NCI-H82 (cell line): ENCODE data around the gene CDH13.

Source experiments
- DNase-seq: peaks from one replicate; lab custom pipeline; 2025; lab: John Stamatoyannopoulos, UW

The CDH13 gene

GRCh38 chr16:82699260-82699659 lies 72.5 kb downstream of the CDH13 start:
- no peak for DNase-seq

- DNase-seq, result no peak
Measured at GRCh38 chr16:82699711-82700495, 73.1 kb downstream of the CDH13 start.

DNA sequence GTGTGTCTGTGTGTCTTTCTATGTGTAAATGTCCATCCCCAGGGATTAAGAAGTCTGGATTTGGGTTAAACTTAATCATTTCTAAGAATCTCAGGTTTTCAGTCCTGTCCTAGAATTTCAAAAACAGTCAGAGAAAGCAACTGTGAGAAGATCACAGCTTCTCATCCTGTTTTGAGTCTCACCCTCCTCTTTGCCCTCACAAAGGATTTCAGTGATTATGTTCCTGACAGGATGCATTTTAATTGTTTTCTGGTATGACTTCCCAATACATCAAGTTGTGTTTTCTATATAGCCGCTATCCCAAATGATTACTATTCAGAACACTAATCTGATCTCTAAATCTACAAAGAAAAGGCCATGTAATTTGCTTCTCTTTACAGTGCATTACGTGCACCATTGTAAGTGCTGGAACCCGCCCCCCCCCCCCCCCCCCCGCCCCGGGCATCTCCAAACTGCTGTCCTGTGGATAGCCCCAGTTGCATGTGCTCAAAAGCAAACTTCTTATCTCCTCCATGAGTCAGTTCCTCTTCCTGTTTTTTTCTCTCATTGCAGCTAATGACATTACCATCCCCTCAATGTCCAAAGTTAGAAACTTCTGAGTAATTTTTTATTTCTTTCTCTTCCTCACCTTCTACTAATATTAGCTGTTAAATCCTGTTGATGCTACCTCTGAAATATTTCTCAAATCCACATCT lies 73.9 kb downstream of the CDH13 start:
- DNase-seq, result no peak

DNA sequence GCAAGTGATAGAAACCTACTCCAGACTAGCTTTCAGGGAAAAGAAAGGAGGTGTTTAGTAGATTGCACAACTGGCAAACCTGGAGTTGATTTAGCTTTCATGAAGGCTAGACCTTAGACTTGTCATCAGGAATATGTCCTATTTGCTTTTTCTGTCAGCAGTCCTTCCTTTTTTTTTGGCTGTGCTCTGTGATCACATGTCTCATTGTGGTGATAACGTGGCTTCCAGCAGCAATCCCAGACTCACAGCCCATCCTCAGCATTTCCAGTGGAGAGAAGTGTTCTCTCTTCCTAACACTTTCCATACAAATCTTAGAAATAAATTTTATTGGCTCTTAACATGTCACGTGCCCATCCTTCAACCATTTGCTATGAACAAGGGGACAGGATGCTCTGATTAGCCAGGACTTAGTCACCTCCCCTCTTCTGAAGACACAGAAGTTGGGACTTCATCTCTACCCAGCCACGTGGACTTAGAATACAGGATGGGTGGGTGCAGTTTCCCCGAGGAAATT lies 74.7 kb downstream of the CDH13 start:
- DNase-seq, result no peak

DNA sequence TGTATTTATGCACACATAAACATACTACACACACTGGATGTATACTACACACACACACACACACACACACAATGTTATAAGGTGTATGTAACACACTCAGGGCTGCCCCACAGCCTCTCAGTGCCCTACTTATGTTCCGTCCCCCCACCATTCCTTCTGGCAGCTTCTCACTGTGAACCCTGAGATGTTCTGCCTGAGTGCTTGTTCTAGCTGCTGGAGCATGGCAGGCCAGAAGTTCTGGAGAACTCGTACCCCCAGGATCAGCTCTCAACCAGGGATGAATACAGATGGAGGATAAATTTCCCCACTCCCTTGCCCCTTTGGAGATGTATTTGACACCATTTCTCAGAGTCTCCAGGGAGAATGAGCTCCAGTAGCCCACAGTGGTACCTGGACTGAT lies 76.4 kb downstream of the CDH13 start:
- DNase-seq, result peak; percentile 15

GRCh38 chr16:82703871-82704768 lies 77.4 kb downstream of the CDH13 start:
- DNase-seq, result peak; percentile 33

GRCh38 chr16:82709987-82710386 lies 83.2 kb downstream of the CDH13 start:
- DNase-seq, result no peak

DNA sequence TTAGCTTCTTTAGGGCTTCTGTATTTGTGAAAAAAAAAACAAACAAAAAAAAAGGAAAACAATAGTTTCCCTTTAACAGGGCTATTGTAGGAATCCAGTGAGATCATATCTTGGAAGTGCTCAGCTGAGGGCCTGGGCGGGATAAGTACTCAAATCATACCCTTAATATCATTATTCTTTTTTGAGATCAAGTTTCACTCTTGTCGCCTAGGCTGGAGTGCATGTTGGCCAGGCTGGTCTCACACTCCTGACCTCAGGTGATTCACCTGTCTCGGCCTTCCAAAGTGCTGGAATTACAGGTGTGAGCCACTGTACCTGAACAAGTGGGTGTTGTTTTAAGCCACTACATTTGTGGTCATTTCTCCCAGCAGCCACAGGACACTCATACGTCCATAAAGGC lies 87.0 kb downstream of the CDH13 start:
- DNase-seq, result no peak

DNA sequence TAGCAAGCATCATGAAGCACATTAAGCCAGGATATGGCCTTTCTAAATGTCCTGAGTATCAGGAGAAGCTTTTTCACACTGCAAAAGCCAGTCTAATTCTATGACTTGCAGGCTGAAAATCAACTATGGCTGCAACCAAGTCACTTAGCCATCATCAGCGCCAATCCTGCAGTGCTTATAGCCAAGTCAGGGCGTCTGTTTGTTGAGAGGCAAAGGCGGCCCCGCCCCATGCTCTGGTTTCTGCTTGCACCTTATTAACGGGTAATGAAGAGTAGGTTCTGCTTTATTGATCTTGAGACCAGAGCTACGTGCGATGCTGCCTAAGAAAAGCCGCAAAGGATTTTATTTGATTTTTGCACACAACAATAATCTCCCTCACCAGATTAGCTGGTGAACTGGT lies 88.4 kb downstream of the CDH13 start:
- DNase-seq, result no peak

DNA sequence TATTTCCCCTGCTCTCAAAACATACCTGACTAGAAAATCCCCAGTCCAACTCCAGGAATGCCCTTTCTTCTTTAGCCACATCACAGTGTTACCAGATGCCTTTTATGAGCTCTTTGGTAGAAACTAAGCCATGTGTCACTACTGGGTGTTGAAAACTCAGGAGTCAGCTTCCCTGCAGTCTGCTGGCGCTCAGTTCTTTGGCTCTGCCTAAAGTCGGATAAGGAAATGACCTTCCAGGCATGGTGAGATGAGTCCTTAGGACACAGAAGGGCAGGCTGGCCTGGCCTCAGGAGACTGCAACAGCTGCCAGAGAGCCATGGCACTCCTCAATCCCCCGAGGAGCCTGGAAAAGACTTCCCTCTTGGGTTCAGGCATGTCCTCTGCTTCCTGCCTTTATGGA lies 89.1 kb downstream of the CDH13 start:
- peak; percentile 2 for DNase-seq

DNA sequence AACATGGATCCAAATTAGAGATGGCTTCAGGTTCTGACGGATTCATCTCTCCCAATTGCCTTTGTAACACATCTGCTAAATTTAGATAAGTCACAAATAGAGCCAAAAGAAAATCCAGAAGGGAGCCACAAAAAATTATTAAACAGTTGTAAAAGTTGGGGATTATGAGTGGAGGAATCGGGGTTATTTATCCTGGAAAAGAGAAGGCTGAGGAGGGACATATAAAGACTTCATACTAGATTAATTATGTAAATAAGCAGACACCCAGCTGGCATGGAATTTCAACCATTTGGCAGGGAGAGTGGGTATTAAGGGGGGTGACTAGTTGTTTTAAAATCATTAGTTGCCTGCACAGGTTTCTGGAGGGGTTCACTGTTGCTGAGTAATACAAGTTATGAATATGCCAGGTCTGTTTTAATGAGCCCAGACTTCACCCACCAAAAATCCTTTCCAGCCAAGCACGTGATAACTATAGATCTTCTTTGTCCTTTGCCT lies 89.6 kb downstream of the CDH13 start:
- no peak for DNase-seq

DNA sequence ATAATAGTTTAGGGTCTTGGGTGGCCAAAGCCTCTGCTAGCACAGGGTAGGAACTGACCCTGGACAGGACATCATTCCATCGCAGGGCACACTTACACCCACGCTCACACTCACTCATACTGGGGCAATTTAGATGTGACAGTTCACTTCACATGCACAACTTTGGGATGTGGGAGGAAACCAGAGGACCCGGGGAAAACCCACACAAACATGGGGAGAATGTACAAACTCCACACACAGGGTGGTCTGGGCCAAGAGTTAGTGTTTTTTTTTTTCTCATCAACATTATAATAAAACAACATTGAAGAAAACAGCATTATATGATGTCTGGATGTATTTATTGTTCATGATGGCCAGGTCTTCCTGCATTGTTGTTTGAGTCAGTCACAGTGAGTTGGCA lies 93.6 kb downstream of the CDH13 start:
- DNase-seq, result no peak

GRCh38 chr16:82726306-82726705 lies 99.5 kb downstream of the CDH13 start:
- no peak for DNase-seq

GRCh38 chr16:82728901-82729300 lies 102.1 kb downstream of the CDH13 start:
- no peak for DNase-seq

GRCh38 chr16:82730901-82731300 lies 104.1 kb downstream of the CDH13 start:
- DNase-seq, result no peak

DNA sequence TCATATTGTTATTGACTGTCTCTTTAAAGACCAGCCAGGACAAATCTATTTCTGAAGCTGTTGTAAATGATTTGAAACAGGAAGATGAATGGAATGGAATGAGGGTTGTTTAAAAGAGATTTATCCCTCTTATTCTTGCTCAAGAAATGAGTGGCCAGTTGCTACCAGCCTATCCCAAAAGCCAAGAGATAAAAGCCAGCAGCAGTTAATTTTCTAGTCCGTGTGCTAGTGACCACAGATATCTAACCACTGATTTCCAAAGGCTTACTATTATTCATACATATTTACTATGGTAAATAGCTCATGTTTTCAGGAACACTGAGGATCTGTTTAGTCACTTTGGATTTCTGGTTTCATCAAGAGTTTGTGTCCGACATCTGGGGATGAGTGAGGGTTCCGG lies 105.7 kb downstream of the CDH13 start:
- DNase-seq, result no peak

DNA sequence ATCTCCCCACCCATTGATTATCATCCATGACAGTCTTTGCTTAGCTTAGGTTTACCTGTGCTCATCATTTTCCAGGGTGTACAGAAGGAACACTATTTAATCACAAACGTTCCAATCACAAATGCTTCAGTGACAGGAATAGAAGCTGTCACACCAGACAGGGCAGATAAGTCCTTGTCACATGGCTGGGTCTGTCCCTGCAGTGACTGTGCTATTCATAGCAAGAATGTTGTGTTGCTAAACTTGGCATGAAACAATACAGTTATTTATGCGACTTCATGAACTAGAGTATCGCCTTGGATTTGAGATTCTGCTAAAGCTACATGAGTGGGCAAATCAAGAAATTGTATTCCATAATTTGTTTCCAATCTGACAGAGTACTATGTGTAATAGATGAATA lies 108.4 kb downstream of the CDH13 start:
- no peak for DNase-seq

- no peak for DNase-seq
Measured at GRCh38 chr16:82735673-82736091, 108.9 kb downstream of the CDH13 start.

GRCh38 chr16:82736224-82736623 lies 109.5 kb downstream of the CDH13 start:
- no peak for DNase-seq

GRCh38 chr16:82738699-82739098 lies 111.9 kb downstream of the CDH13 start:
- no peak for DNase-seq

DNA sequence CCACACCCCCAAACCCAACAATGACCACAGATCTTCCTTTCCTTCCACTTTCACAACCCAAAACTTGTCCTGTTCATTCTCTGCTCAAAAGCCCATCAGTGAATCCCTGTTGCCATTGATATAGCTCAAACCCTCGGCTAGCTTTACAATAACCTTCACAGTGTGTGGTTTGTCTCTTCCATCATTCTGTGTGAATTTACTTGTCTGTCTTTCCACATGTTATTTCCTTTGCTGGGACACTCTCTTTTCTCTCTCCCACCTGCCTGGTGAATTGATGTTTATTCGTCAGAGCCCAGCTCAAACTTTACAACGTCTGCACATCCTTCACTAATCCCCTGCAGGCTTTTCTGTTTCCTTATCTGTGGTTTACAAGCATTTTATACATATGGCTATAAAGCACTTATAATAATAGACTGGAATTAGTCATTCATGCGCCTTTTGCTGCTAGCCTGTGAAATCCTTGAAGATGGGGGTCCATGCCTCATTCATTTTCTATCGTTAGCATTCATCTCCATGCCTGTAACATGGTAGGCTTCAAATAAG lies 114.4 kb downstream of the CDH13 start:
- DNase-seq, result no peak

DNA sequence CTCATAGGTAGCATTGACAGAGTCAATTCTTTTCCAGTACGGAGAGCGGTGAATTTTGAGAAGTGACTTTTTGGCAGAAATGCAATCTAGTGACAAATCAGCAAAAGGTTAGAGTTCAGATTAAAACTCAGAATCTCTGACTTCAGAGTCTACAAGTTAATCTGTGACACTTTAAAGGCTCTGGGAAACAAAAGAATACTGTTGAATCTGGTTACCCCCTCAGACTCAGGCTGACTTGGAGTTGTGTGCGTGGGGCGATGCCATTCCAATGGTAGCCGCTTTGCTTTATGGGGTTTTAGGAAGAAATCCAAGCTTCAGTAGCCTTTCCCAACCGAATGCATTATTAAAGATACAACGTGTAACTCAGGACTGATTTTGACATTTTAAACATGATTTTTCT lies 118.2 kb downstream of the CDH13 start:
- no peak for DNase-seq
